Measurements from ENCODE around the gene NEK9.

NEK9 gene

DNA sequence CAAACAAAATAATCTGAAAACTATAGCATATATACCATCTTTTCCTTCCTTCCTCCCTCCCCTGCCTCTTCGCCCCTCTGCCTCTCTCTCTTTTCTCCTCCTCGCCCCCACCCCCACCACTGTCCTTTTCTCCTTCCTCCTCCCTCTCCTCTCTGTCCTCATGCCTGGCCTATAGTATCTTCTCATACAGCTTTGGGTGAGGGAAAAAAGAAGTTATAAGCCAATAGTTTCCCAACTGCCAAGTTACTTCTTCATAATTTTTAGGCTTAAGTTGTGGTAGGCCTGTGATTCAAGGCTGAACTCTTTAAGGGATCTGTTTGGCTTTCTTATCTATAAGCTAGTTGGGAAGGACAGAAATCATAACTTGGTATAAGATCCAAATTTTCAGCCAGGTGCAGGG is 40.5 kb upstream of the NEK9 start:
- TF ChIP-seq CTCF (IDR thresholded peaks at IDR 0.05; ENCODE audit: low read depth, low read length, missing control alignments): no peak
- no peak overlapping the region for H3K4me3 ChIP-seq (replicated peaks; ENCODE audit: low read depth, low read length)
- DNase-seq (ENCODE audit: extremely low read depth, low read depth): no peak

- H3K4me3 ChIP-seq (replicated peaks; ENCODE audit: low read depth, low read length): no peak overlapping the region
- no peak for TF ChIP-seq CTCF (IDR thresholded peaks at IDR 0.05; ENCODE audit: low read depth, low read length, missing control alignments)
- no peak for DNase-seq (ENCODE audit: extremely low read depth, low read depth)
Measured at GRCh38 chr14:75165586-75166391, 38.9 kb upstream of the NEK9 start.

GRCh38 chr14:75164809-75165208 is 38.0 kb upstream of the NEK9 start:
- TF ChIP-seq CTCF (IDR thresholded peaks at IDR 0.05; ENCODE audit: low read depth, low read length, missing control alignments): no peak
- DNase-seq (ENCODE audit: extremely low read depth, low read depth): no peak
- H3K4me3 ChIP-seq (replicated peaks; ENCODE audit: low read depth, low read length): no peak overlapping the region

GRCh38 chr14:75163677-75164076 is 36.8 kb upstream of the NEK9 start:
- TF ChIP-seq CTCF (IDR thresholded peaks at IDR 0.05; ENCODE audit: low read depth, low read length, missing control alignments): no peak
- DNase-seq (ENCODE audit: extremely low read depth, low read depth): no peak
- H3K4me3 ChIP-seq (replicated peaks; ENCODE audit: low read depth, low read length): no peak overlapping the region

- no peak overlapping the region for H3K4me3 ChIP-seq (replicated peaks; ENCODE audit: low read depth, low read length)
- TF ChIP-seq CTCF (IDR thresholded peaks at IDR 0.05; ENCODE audit: low read depth, low read length, missing control alignments): no peak
- no peak for DNase-seq (ENCODE audit: extremely low read depth, low read depth)
Measured at GRCh38 chr14:75162631-75163030, 35.8 kb upstream of the NEK9 start.

DNA sequence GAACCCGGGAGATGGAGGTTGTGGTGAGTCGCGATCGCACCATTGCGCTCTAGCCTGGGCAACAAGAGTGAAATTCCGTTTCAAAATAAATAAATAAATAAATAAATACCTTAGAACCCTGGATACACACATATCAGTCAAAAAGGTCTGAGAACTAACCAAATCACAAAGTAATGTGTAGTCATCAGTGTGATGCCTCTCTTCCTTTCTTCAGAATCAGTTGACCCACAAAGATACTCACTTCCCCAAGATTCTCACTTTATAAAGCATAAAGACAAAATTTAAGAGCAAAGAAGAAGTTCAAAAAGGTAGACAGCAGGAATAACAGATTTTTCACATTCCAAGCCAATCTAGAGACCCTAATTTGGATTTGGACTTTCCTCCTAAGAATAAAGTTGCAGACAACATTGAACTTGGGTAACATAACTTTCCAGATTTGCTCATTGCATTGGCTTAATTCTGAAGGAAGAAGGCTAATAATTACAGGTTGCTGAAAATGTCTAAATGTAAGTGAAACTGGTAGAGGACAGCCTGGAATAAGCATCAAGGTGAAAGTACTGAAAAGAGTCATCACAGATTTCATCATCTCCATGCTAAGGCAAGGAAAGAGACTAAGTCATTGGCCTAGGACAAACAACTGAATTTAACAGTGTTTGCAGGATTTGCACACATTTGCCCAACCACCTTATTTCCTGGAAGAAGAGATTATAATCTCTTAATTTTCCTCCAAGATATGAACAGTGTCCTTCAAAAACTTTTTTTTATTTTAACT is 32.2 kb upstream of the NEK9 start:
- H3K4me3 ChIP-seq (replicated peaks; ENCODE audit: low read depth, low read length): no peak overlapping the region
- DNase-seq (ENCODE audit: extremely low read depth, low read depth): no peak
- TF ChIP-seq CTCF (IDR thresholded peaks at IDR 0.05; ENCODE audit: low read depth, low read length, missing control alignments): no peak

All from HFF-Myc (cell line).